ENCODE results near the gene FADS3. TPM values are rescaled to one million over a fixed set of nuclear protein-coding genes. Genes with fewer than 3 reads are reported as not detected.

FADS3 gene
- total RNA-seq, 1 donor, result 127 TPM

GRCh38 chr11:61828629-61829407 lies 62.5 kb downstream of the FADS3 start:
- Histone ChIP-seq H3K4me3 (ENCODE audit: insufficient read depth, low read length) (peak overlapping the region; percentile 81), H3K9me3 (ENCODE audit: low read depth, low read length) (no peaks in the 10 kb centered on the region), H3K36me3 (ENCODE audit: insufficient read depth, low read length) (no peaks in the 10 kb centered on the region), H3K4me2 (ENCODE audit: insufficient read depth, low read length) (peak overlapping the region; percentile 89), H2AFZ (ENCODE audit: low read length) (peak overlapping the region; percentile 76), H3K79me2 (ENCODE audit: insufficient read depth, low read length) (peaks cover 37% of the 10 kb centered on the region), H3K27ac (ENCODE audit: low read depth, low read length) (no peak overlapping the region), H4K20me1 (ENCODE audit: insufficient read depth, low read length) (peaks cover 16% of the 10 kb centered on the region), H3K27me3 (ENCODE audit: insufficient read depth, low read length) (no peaks in the 10 kb centered on the region), H3K4me1 (ENCODE audit: insufficient read depth, low read length) (peaks cover 19% of the 10 kb centered on the region)
- peak; percentile 85 for DNase-seq (ENCODE audit: insufficient read length, low spot score, missing footprints)
- TF ChIP-seq CTCF (IDR thresholded peaks at IDR 0.05; ENCODE audit: extremely low read depth, low read depth, low read length), result peak; percentile 33

DNA sequence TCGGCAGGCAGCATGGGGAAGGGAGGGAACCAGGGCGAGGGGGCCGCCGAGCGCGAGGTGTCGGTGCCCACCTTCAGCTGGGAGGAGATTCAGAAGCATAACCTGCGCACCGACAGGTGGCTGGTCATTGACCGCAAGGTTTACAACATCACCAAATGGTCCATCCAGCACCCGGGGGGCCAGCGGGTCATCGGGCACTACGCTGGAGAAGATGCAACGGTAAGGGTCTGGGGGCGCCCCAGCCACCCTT lies 63.0 kb downstream of the FADS3 start:
- peak overlapping the region; percentile 81 for H3K4me3 ChIP-seq (ENCODE audit: insufficient read depth, low read length)
- TF ChIP-seq CTCF (IDR thresholded peaks at IDR 0.05; ENCODE audit: extremely low read depth, low read depth, low read length), result no peak
- peaks cover 19% of the 10 kb centered on the region for H3K4me1 ChIP-seq (ENCODE audit: insufficient read depth, low read length)
- H3K36me3 ChIP-seq (ENCODE audit: insufficient read depth, low read length), result no peaks in the 10 kb centered on the region
- peaks cover 14% of the 10 kb centered on the region for H4K20me1 ChIP-seq (ENCODE audit: insufficient read depth, low read length)
- H3K27me3 ChIP-seq (ENCODE audit: insufficient read depth, low read length), result no peaks in the 10 kb centered on the region
- peaks cover 33% of the 10 kb centered on the region for H3K79me2 ChIP-seq (ENCODE audit: insufficient read depth, low read length)
- DNase-seq (ENCODE audit: insufficient read length, low spot score, missing footprints), result no peak
- peak overlapping the region; percentile 89 for H3K4me2 ChIP-seq (ENCODE audit: insufficient read depth, low read length)
- peak overlapping the region; percentile 76 for H2AFZ ChIP-seq (ENCODE audit: low read length)
- H3K9me3 ChIP-seq (ENCODE audit: low read depth, low read length), result no peaks in the 10 kb centered on the region
- no peak overlapping the region for H3K27ac ChIP-seq (ENCODE audit: low read depth, low read length)

DNA sequence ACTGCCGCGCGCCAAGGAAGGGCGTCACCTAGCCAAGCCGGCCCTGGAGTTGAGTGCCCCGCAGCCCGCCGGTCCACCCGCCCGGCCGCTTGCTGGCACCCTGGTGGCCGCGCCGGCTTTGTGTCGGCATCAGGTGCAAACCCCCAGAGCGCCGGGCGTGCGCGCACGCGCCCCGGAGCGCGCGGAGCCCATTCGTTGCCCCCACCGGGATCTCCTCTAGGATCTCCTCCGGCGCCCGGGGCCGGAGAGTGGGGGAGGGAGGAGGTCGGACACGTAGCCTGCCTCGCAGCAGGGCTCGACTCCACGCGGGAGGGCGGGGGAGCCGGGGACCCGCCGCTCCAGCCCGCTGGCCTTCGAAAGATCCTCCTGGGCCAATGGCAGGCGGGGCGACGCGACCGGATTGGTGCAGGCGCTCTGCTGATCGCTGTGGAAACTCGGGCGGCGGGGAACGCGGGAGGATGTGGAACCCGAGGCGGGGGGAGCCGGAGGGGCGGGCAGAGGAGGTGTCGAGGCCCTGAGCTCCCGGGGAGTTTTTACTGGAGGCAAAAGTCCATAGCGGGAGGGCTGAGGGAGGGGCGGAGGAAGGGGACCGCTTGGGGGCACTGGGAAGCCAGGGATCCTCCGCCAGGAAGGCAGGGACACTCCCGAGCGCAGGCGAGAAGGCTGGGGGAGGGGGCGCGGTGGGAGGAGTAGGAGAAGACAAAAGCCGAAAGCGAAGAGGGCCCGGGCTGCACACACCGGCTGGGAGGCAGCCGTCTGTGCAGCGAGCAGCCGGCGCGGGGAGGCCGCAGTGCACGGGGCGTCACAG lies 63.6 kb downstream of the FADS3 start, which contains the start of gene FADS2:
Gene FADS2, plus strand, starts transcription at position 730 of the 808 bp plus-strand sequence. CDS start 91 bp downstream, outside the sequence.
- Histone ChIP-seq H3K27ac (ENCODE audit: low read depth, low read length) (peak within 1 kb of the TSS; percentile 23), H4K20me1 (ENCODE audit: insufficient read depth, low read length) (peaks cover 14% of the 10 kb centered on the region), H3K4me2 (ENCODE audit: insufficient read depth, low read length) (peak within 1 kb of the TSS; percentile 89), H3K27me3 (ENCODE audit: insufficient read depth, low read length) (no peaks in the 10 kb centered on the region), H2AFZ (ENCODE audit: low read length) (peak within 1 kb of the TSS; percentile 76), H3K36me3 (ENCODE audit: insufficient read depth, low read length) (no peaks in the 10 kb centered on the region), H3K4me3 (ENCODE audit: insufficient read depth, low read length) (peak within 1 kb of the TSS; percentile 81), H3K9me3 (ENCODE audit: low read depth, low read length) (no peaks in the 10 kb centered on the region), H3K4me1 (ENCODE audit: insufficient read depth, low read length) (peaks cover 19% of the 10 kb centered on the region), H3K79me2 (ENCODE audit: insufficient read depth, low read length) (peaks cover 28% of the 10 kb centered on the region)
- TF ChIP-seq CTCF (IDR thresholded peaks at IDR 0.05; ENCODE audit: extremely low read depth, low read depth, low read length), result no peak
- peak; percentile 97 for DNase-seq (ENCODE audit: insufficient read length, low spot score, missing footprints)

All from osteoblast (primary cell).